GM18508 (cell line): ENCODE results near the gene CEBPB.
"Not testable (repeated sequence)": the region's sequence is repeated elsewhere in the genome, so short reads cannot be mapped to it uniquely, and the experiment has no call there.

Experiments
- ATAC-seq: cut with Tn5 transposase; IDR thresholded peaks from one replicate; pipeline ENCODE4 v1.9.1; 2021; ENCODE audit warnings: moderate number of reproducible peaks; ENCODE audit not compliant: insufficient read depth, unreplicated experiment

Gene CEBPB

GRCh38 chr20:50165684-50166554, 24.7 kb upstream of the CEBPB start:
- no peak for ATAC-seq

DNA sequence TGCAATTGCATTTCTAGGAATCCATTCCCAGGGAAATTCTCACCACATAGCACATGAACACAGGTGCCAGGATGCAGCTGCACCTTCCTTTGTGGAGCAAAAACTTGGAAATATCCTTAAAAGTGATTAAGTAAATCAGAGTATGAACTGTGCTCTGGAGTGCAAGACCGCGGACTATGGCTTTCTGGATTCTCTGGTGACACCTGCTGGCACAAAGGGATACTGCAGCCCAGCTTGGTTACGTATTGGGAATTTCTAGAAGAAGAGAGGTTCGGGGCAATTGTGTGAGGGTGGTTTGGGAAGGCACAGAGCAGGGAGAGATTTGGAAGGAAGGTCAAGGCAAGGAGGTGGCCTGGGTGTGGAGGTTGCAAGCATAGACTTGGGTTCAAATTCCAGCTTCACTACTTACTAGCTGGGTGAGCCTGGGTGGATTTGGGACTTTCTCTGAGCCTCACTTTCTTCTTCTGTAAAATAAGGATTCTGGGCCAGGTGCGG, 21.3 kb upstream of the CEBPB start:
- no peak for ATAC-seq

- ATAC-seq, result no peak
These were observed 19.9 kb upstream of the CEBPB start for GRCh38 chr20:50170549-50171220.

- no peak for ATAC-seq
These were observed 18.1 kb upstream of the CEBPB start for GRCh38 chr20:50172347-50173013.

DNA sequence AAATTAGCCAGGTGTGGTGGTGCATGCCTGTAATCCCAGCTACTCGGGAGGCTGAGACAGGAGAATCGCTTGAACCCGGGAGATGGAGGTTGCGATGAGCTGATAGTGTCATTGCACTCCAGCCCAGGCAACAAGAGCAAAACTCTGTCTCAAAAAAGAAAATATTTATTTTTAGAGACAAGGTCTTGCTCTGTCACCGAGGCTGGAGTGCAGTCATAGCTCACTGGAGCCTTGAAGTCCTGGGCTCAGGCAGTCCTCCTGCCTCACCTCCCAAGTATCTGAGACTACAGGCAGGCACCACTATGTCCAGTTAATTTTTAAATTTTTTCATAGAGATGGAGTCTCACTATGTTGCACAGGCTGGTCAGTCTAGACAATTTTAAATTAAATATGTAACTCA, 16.2 kb upstream of the CEBPB start:
- no peak for ATAC-seq

DNA sequence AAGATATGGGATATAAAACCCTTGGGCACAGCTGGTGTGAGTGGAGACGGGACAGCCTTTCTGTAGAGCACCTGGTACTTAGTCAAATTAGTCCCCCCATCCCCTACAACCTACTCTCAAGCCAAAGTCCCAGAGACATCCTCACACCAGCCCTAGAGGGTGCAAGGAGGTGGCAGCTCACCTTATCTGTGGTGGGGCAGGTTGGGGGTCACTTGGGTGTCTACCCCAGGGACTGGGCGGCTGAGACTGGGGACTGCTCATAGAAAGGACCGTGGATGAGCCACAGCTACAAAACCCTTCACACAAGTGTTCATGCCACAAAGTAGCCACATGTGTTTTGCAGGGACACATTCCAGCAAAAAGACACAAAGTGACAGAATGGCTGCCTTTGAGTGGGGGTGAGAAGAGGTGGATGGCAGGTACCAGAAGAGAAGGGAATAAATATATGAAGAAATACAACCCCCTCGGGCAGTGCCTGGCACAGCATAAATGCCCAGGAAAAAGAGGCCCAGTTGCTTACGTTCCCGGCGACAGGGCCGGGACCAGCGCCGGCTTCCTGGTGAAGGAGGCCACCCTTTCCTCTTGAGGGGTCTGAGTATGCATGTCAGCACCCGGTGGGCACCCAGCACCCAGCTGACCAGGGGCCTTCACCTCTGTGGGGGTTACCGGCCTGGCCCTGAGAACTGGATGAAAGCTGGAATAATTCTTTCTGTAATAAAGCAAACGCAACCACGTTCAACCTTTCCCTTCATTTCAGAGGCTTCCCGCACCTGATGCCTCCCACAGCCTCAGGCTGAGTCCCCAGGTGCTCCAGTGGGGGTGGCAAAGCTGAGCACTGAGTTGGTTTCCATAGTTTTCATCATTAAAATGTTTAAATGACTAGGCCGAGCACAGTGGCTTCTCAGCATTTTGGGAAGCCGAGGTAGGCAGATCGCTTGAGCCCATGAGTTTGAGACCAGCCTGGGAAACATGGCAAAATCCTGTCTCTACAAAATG, 14.4 kb upstream of the CEBPB start:
- no peak for ATAC-seq

- ATAC-seq, result not testable (repeated sequence)
These were observed 12.0 kb upstream of the CEBPB start for GRCh38 chr20:50178672-50179071.

GRCh38 chr20:50181344-50181743, 9.3 kb upstream of the CEBPB start:
- no peak for ATAC-seq

DNA sequence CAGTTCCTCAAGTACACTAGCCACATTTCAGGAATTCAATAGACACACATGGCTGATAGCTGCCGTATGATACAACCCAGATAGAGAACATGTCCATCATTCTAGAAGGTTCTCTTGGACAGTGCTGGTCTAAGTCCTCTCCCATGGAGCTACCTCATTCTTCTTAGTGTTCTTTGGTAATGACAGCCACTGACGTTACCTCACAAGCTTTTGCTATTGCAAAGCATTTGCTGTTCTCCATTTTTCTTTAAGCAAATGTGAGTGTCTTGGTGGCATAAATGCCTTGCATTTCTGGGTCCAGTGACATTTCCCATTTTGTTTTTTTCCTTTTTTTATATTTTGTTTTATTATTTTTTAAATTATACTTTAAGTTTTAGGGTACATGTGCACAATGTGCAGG, 8.3 kb upstream of the CEBPB start:
- ATAC-seq, result no peak

GRCh38 chr20:50185426-50185825, 5.2 kb upstream of the CEBPB start:
- ATAC-seq, result no peak

GRCh38 chr20:50186151-50186885, 4.3 kb upstream of the CEBPB start:
- ATAC-seq, result no peak

DNA sequence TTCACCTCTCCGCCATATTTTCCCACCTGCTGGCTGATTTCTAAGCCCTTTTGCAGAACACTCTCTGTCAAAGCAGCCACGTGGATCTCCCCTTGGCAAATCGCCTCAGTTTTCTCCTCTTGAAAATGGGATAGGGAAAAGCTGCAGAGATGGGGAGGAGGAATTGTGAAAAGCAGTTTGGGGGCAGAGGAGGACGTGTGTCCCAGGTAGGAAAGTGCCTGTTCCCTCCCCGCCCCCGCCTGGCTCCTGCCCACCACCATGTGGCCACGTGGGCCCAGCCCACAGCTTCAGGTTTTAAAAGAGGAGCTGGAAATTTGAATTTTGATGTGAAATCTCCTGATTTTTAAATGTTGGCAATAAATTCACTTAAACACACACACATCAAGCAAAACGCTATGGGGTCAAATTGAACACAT, 3.6 kb upstream of the CEBPB start:
- ATAC-seq, result no peak

GRCh38 chr20:50187403-50188051, 3.1 kb upstream of the CEBPB start:
- ATAC-seq, result no peak

DNA sequence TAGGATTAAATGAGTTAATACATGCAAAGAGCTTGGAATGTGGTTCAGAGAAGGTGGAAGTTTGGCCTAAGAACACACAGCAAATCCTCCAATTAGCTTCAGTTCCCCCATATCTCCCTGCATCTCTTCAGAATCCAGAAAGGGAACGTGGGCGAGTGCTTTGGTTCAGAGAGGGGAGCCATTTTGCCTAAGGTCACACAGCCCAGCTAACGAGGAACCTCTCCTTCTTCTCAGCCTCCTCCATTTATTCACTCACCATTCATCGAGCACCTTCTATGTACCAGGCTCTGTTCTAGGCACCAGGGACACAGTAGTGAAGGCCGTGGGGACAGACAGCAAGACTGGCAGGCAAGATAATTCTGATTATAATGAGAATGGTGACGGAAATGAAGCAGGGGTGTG, 2.3 kb upstream of the CEBPB start:
- no peak for ATAC-seq

DNA sequence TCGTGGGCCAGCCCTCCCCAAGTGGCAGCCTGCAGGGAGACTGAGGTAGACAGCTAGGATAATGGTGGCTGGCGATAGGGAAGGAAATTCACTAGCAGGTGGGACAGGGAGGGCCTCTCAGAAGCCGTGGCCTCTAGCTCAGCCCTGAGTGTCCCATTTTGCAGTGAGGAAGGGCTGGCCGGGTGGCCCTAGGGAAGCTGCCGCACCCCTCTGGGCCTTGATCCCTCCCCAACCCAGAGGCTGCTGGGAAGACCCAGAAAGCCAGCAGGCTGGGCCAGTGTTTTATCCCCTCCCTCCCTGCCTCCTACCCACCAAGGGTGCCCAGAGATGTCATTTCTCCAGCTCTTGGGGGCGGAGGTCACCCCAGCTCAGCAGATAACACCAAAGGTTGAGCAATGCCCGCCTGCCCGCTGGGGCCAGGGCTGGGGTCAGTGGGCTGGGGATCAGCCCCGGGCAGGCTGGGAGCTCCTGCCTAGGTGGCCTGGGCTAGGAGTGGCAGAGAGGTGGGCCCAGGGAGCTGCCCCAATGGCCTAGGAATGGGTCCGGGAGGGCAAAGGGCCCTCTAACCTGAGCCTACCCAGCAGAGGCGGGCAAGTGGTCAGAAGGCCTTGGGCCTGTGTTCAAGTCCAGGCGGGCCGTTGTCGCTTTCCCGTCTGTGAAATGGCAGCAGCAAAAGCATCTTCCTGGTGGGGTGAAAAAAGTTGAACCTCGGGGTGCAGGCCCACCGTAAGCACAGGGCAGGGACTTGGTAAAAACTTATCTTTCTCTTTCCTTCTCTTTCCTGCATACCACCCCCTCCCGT, 1.6 kb upstream of the CEBPB start:
- ATAC-seq, result no peak

- ATAC-seq, result no peak
These were observed 864 bp upstream of the CEBPB start for GRCh38 chr20:50189681-50190250.

DNA sequence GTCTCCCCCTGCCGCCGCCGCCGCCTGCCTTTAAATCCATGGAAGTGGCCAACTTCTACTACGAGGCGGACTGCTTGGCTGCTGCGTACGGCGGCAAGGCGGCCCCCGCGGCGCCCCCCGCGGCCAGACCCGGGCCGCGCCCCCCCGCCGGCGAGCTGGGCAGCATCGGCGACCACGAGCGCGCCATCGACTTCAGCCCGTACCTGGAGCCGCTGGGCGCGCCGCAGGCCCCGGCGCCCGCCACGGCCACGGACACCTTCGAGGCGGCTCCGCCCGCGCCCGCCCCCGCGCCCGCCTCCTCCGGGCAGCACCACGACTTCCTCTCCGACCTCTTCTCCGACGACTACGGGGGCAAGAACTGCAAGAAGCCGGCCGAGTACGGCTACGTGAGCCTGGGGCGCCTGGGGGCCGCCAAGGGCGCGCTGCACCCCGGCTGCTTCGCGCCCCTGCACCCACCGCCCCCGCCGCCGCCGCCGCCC, 474 bp downstream of the CEBPB start:
- no peak for ATAC-seq
